HG03521 (cell line): ENCODE data around the gene CEP112.
A peak's percentile ranks its signal among the peaks of the same experiment; 100 is the strongest.

Source experiments
- ATAC-seq: cut with Tn5 transposase; IDR thresholded peaks from one replicate; pipeline ENCODE4 v1.9.1; 2021; ENCODE audit warnings: mild to moderate bottlenecking, moderate library complexity; ENCODE audit not compliant: unreplicated experiment

Gene CEP112

GRCh38 chr17:65664266-65664665 is 527.7 kb downstream of the CEP112 start:
- ATAC-seq = no peak

DNA sequence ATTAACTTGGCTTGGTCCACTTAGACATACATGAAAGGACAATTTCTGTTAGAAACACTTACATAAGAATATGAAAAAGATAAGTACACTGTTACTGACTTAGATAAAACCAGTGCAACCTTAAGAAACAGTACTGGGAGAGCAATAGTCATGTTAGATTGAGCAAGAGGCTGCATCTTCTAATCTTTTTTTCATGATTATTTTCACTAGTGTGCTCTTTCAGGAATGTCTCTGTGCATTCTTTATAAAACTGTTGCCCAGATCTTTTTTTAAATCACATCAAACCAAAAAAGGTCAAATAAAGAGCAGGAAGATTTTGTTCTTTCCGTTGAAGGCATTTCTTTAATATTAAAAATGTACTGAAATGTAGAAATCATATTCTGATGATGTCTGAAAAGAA is 529.7 kb downstream of the CEP112 start:
- no peak for ATAC-seq

GRCh38 chr17:65660947-65661346 is 531.0 kb downstream of the CEP112 start:
- no peak for ATAC-seq

- ATAC-seq = no peak
Observed at GRCh38 chr17:65660078-65660477, 531.9 kb downstream of the CEP112 start.

- no peak for ATAC-seq
Observed at GRCh38 chr17:65659512-65659911, 532.4 kb downstream of the CEP112 start.

DNA sequence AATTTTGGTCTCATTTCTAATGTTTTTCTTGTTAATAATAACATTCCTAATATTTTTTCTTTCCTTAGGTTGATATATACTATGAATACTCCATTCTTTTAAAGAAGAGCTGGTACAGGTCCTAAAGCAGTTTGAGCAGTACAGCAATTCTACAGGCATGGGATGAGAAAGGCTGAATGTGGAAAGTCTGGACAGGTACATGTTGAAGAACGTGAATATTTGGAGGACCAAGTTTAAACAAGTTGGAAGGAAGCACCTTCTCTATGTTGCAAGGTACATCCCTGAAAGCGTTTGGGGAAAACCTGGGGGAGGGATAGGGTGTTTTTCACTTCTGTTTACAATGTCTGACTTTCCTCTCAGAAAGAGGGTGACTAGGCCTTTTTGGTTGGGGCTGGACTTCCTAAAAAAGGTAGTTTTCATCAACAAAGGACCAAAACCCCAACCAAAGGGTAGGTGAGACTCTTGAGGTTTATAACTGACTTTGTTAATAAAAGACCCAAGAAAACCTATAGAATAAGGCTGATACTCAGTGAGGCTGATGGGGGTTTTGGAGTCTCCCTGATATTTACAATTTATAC is 534.6 kb downstream of the CEP112 start:
- no peak for ATAC-seq

- ATAC-seq = peak; percentile 53
Observed at GRCh38 chr17:65656390-65657250, 535.3 kb downstream of the CEP112 start.

DNA sequence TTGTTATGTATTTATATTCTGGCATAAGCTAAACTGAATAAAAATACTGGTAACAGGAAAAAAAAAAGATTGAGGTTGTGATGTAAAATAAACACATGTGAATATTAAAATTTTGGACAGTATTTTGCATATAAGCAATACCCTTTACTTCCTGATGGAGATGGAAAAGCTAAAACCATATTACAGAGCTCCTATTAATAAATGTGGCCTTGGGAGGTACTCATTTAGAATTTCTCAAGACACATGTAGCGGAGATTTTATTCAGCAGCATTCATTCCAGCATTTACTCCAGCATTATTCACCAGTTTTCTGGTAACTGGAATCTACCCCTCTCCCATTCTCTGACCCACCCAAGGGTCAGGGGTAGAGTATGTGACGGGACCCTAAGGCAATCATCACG is 536.2 kb downstream of the CEP112 start:
- no peak for ATAC-seq

- no peak for ATAC-seq
Observed at GRCh38 chr17:65644545-65644944, 547.4 kb downstream of the CEP112 start.

DNA sequence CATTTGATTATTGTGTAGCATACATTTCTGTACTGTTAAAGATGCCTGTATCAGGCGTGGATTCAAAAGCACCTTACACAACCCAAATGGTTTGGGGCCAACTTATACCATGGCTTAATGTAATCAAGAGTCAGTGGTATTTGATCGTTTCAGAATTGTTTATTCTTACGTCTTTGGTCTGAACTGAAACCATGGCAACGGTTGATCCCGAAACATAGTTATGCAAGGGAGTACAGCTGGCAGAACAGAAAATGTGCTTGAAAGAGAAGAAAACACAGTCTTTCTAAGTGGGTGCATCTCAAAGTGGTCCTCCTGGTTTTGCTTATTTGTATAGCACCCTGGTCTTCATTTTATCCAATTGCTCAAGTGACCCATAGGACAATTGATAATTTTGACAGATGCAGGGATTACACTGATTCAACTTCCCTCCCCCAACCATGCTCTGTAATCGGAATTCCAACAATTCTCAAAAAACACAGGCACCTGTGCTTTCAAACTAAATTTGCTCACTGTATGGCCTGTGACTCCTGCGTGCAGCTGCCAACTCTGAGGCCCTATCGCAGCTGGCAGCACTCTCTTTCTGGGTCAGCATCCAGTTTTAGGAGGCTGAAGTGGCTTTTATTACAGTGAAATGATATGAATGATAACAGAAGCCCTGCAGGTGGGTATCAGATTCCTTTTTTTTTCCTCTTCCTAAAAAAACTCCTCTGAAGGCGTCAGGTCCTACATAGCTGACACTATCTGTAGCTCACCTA is 553.5 kb downstream of the CEP112 start:
- ATAC-seq = no peak

DNA sequence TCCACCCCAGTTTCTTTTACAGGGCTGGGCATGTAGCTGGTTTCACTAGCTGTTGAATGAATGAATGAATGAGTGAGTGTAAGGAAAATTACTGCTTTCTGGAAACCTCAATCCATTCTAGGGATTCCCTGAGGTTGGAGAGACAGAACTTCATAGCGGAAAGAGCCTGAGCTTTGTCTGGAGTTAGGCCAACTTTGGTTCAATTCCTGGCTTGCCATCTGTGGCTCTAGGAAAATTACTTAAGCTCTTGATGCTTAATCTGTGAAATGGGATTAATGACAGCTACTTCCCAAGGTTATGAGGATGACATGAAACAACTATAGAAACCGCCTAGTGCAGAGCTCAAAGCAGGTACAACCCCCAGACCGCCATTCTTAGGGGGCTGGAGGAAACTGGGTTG is 554.1 kb downstream of the CEP112 start:
- no peak for ATAC-seq

- no peak for ATAC-seq
Observed at GRCh38 chr17:65634533-65634932, 557.4 kb downstream of the CEP112 start.

GRCh38 chr17:65633988-65634387 is 557.9 kb downstream of the CEP112 start:
- ATAC-seq = no peak

DNA sequence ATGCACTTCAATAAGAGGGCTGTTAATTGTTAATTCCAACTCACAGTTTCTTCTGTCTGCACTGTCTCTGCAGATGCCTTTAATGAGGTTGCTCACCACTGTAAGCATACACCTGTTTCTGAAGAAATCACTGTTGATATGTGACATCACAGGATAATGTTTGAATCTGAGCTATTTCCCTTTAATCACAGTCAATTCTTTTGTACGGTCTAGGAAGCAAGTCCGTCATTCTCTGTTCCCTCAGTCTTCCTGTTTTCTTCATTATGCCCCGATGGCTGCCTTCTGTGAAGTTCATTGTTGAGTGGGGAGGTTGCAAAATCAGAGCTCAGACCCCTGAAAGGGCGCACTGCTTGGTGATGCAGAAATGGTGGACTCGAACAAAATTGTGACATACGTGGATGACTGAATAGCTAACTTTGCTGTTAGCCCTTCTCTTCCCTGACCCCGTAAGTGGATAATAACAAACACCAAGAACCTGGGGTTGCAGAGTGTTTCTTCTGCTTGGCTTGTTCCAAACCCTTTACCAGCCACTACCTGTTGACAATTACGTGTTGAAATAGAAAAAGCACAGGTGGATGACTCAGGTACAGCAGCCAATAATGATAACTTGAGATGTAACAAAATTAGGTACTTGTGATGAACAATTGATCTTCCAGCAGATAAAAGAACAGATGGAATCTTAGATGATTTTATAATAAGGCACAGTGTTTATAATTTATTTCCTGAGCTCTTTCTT is 558.6 kb downstream of the CEP112 start:
- ATAC-seq = no peak

- no peak for ATAC-seq
Observed at GRCh38 chr17:65630502-65630901, 561.4 kb downstream of the CEP112 start.

DNA sequence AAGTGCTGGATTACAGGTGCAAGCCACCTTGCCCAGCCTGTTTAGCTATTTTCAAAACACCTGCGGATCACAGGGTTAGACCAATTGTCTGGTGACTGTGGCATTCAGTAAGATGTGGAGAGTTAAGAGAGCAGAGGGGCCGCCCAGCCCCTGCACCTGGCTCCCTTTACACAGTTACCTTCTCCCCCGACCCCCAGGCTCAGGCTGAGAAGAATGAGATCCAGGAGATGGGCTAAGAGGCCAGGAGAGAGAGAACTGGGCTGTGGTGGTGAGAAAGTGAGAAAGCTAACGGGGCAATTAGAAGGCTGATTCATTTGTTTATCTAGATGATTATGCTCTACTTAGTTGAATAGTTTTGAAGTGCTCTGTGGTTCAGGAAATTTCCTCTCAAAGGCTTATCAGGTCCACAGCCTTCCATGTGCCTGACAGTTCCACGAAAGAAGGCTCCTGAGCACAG is 562.7 kb downstream of the CEP112 start:
- no peak for ATAC-seq

- ATAC-seq = no peak
Observed at GRCh38 chr17:65628644-65629036, 563.3 kb downstream of the CEP112 start.

DNA sequence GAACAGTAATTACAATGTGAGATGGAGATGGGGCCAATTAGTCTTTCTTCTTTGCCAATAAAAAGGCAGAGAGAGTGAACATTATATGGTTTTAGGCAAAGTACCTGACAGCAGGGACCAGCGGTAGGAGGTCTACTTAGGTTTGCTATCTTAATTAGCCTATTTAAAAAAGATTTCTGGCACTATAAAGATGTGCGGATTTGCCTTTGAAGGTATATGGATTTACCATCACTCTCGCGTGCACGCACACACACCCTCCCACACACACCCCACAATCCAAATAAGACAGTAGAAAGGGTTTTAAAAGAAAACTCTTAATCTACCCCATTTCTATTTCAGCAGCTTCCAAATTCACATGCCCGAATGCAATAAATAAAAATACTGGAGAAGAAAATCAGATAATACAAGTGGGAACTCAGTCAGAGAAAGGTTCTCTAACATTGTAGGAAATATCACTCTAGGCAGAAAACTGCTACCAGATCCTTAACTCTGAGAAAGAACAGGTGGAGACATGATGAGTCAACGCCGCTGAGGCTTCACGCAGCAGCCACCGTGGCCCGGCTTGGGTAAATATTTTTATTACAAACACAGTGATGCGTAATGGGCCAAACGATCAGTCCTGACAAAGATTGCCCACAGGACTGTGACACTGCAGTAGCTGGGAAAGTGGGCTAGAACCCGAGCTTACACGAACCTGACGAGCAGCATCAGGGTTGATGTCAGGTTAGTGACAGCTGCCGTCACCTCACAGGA is 563.9 kb downstream of the CEP112 start:
- no peak for ATAC-seq

DNA sequence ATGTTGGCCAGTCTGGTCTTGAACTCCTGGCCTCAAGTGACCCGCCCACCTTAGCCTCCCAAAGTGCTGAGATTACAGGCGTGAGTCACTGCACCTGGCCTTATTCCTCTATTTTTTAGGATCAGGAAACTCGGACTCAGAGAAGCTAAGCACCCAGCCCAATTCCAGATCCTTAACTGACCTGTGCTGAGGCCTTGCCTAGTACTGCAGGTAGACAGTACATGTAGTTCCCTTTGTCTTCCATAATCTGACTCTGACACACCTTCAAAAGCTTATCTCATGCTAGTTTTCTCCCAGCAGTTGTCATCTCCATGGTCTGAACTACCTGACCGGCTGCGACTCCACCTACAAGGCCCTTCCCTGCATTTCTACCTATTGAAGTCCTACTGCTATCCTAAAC is 564.8 kb downstream of the CEP112 start:
- no peak for ATAC-seq

DNA sequence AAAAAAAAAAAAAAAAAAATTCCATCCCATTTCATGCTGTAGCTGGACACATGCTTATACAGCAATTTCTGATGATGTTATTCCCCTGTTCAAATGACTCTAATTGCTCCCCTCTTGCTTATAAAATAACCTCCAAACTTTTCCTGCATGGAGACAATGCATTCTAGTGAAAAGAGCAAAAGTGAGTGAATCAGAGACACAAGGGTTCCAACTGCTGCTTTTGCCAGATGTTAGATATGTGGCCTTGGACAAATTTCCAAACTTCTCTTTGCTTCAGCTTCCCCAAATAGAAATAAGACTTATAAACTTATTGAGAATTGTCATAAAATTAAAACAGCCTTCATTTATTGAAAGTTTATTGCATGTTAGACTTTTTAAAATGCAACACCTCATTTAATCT is 565.5 kb downstream of the CEP112 start:
- no peak for ATAC-seq
